Measurements from ENCODE around the gene FBXW5. TPM values are rescaled to one million over a fixed set of nuclear protein-coding genes. Genes with fewer than 3 reads are reported as not detected.

FBXW5 gene
- total RNA-seq, 1 experiment from 2014 or later: 62.2 TPM

- H3K9me3 Mint-ChIP-seq: peaks cover 6% of the 10 kb centered on the region in 2 experiments; a peak in 4 of 5 replicates
- Histone ChIP-seq H3K4me2 (ENCODE audit: insufficient read depth, insufficient read length, low read length) (no peak overlapping the region), H3K14ac (ENCODE audit: insufficient read depth, low read length) (no peak overlapping the region), H2BK15ac (ENCODE audit: low read depth, low read length) (no peak overlapping the region), H2BK20ac (ENCODE audit: low read depth, low read length, poor library complexity, severe bottlenecking) (no peak overlapping the region), H3K4ac (ENCODE audit: low read depth, low read length) (no peak overlapping the region), H3K18ac (ENCODE audit: insufficient read length, low read depth, low read length) (no peak overlapping the region), H3K9ac (ENCODE audit: extremely low read depth, insufficient read length, low read length) (no peak overlapping the region), H3K79me2 (ENCODE audit: insufficient read depth, low read length) (no peaks in the 10 kb centered on the region), H3K56ac (ENCODE audit: insufficient read length, low read depth, low read length) (no peak overlapping the region), H3K79me1 (ENCODE audit: insufficient read depth, low read depth, low read length, poor library complexity, severe bottlenecking) (no peaks in the 10 kb centered on the region), H4K20me1 (ENCODE audit: control insufficient read depth, insufficient read depth, insufficient read length) (peaks cover 2% of the 10 kb centered on the region), H3K9me3 (ENCODE audit: control insufficient read depth, low read depth, low read length) (no peaks in the 10 kb centered on the region), H4K8ac (replicated peaks; ENCODE audit: insufficient read length, low read depth, low read length) (no peak overlapping the region), H3K4me1 (ENCODE audit: insufficient read depth, low read length) (no peaks in the 10 kb centered on the region), H4K5ac (ENCODE audit: insufficient read length, low read depth, low read length) (no peak overlapping the region), H2AFZ (ENCODE audit: low read length) (no peak overlapping the region), H3T11ph (ENCODE audit: low read length) (no peak overlapping the region), H4K91ac (ENCODE audit: insufficient read length, low read depth, low read length) (no peak overlapping the region), H2AK5ac (ENCODE audit: insufficient read length, low read length) (no peak overlapping the region), H2BK5ac (ENCODE audit: insufficient read length, low read length) (no peak overlapping the region), H2BK120ac (ENCODE audit: low read depth, low read length, poor library complexity, severe bottlenecking) (no peak overlapping the region), H2BK12ac (ENCODE audit: insufficient read length, low read depth, low read length) (no peak overlapping the region), H3K23me2 (ENCODE audit: insufficient read length, low read depth, low read length, poor library complexity, severe bottlenecking) (no peaks in the 10 kb centered on the region), H3K27me3 (ENCODE audit: insufficient read depth, low read length) (no peaks in the 10 kb centered on the region), H3K27ac (ENCODE audit: insufficient read length, low read depth, low read length) (no peak overlapping the region), H3K23ac (ENCODE audit: insufficient read length, low read depth, low read length) (no peak overlapping the region)
- DNase-seq: no peak
- no peaks in the 10 kb centered on the region; a peak in 1 of 7 replicates for H3K36me3 Mint-ChIP-seq (ENCODE audit: insufficient read depth in 1 of 3, low read depth in 3 of 3)
- no CpG with 5 or more reads among the region's 19 CpGs for WGBS (ENCODE audit: extremely low coverage, insufficient read length, low lambda C conversion rate)
- TF ChIP-seq CTCF (conservative IDR thresholded peaks at IDR 0.05): no peak
- H3K4me3 Mint-ChIP-seq: no peak overlapping the region
- no peak overlapping the region for H3K27ac Mint-ChIP-seq
- H3K4me1 Mint-ChIP-seq: 0 out of 4 replicates have a peak, but pooled peaks cover 0 to 5% of the 10 kb centered on the region in 2 experiments
- H3K27me3 Mint-ChIP-seq (ENCODE audit: low read depth): peaks cover 12% of the 10 kb centered on the region
These were observed 15.8 kb upstream of the FBXW5 start for GRCh38 chr9:136960212-136960937.
